CD8-positive, alpha-beta memory T cell (primary cell): Measurements from ENCODE around the gene PSG5. TPM values are rescaled to one million over a fixed set of nuclear protein-coding genes. Genes with fewer than 3 reads are reported as not detected.
"Not testable (repeated sequence)": the region's sequence is repeated elsewhere in the genome, so short reads cannot be mapped to it uniquely, and the experiment has no call there.

Experiments
- CTCF ChIA-PET: fragments of 350-600 bp; sonication (Branson Sonifier 250); formaldehyde crosslinking; loops from one replicate; lab custom pipeline; 2021; ENCODE audit warnings: antibody characterized with exemption; lab: Charles Lee
- POLR2A ChIA-PET: fragments of 350-600 bp; sonication (Branson Sonifier 250); formaldehyde crosslinking; loops from one replicate; lab custom pipeline; 2021; ENCODE audit warnings: antibody characterized with exemption; lab: Charles Lee
- DNase-seq, 5 donors: peaks; one replicate each; pipeline versions ENCODE4 v3.0.0 to v3.0.0-alpha.2; 2020 to 2022; ENCODE audit warnings: mixed read lengths in 1 of 5
- H3K27ac ChIP-seq: one replicate; pipeline ENCODE4 v1.7.0; 2013; ENCODE audit warnings: low read depth, mild to moderate bottlenecking, low read length, moderate library complexity
- H3K27me3 ChIP-seq: 2 replicates; pipeline ENCODE4 v1.7.0; 2013; ENCODE audit warnings: low read length, mild to moderate bottlenecking; ENCODE audit not compliant: insufficient read depth, poor library complexity, severe bottlenecking
- H3K36me3 ChIP-seq: 2 replicates; pipeline ENCODE4 v1.7.0; 2013; ENCODE audit warnings: mild to moderate bottlenecking, low read length, moderate library complexity; ENCODE audit not compliant: insufficient read depth
- H3K4me1 ChIP-seq: 2 replicates; pipeline ENCODE4 v1.7.0; 2013; ENCODE audit warnings: mild to moderate bottlenecking, low read length, moderate library complexity; ENCODE audit not compliant: insufficient read depth
- H3K4me3 ChIP-seq: 2 replicates; pipeline ENCODE4 v1.7.0; 2013; ENCODE audit warnings: mild to moderate bottlenecking, low read length
- H3K9me3 ChIP-seq: 2 replicates; pipeline ENCODE4 v1.7.0; 2013; ENCODE audit warnings: mild to moderate bottlenecking, low read length
- H3K27ac Mint-ChIP-seq, 8 donors: one replicate each; pipeline ENCODE4 v1.8.0; 2020 to 2021; ENCODE audit warnings: mixed read lengths in 8 of 8, mild to moderate bottlenecking in 6 of 8, inconsistent platforms in 3 of 8, moderate library complexity in 3 of 8
- H3K27me3 Mint-ChIP-seq, 2 donors: one replicate each; pipeline ENCODE4 v1.8.0; 2020 to 2021; ENCODE audit warnings: mixed read lengths in 2 of 2, mild to moderate bottlenecking in 1 of 2, moderate library complexity in 1 of 2
- H3K36me3 Mint-ChIP-seq, 3 donors: one replicate each; pipeline ENCODE4 v1.8.0; 2020 to 2021; ENCODE audit warnings: mixed read lengths in 3 of 3, inconsistent platforms in 1 of 3, mild to moderate bottlenecking in 1 of 3
- H3K4me1 Mint-ChIP-seq, 3 donors: one replicate each; pipeline ENCODE4 v1.8.0; 2020 to 2021; ENCODE audit warnings: mixed read lengths in 3 of 3, inconsistent platforms in 1 of 3, mild to moderate bottlenecking in 1 of 3
- H3K4me3 Mint-ChIP-seq, 7 donors: one replicate each; pipeline ENCODE4 v1.8.0; 2020 to 2021; ENCODE audit warnings: mixed read lengths in 7 of 7, mild to moderate bottlenecking in 6 of 7, moderate library complexity in 4 of 7, inconsistent platforms in 2 of 7
- H3K9me3 Mint-ChIP-seq, 5 donors: one replicate each; pipeline ENCODE4 v1.8.0; 2020 to 2022; ENCODE audit warnings: mixed read lengths in 5 of 5, mild to moderate bottlenecking in 3 of 5, moderate library complexity in 2 of 5, inconsistent platforms in 1 of 5
- polyA plus RNA-seq: library from polyadenylated mRNA; unstranded; fragments of 300-500 nt; fragmentation: Illumina TruSeq; gene quantifications from one replicate; pipeline ENCODE4 v1.2.3, GENCODE V29; 2021
- total RNA-seq, 2 experiments: library from RNA; stranded (reverse); gene quantifications; one replicate each; pipeline ENCODE4 v1.2.3, GENCODE V29; 2021

The PSG5 gene
- total and polyA plus RNA-seq, 3 experiments from 2014 or later, result not detected

DNA sequence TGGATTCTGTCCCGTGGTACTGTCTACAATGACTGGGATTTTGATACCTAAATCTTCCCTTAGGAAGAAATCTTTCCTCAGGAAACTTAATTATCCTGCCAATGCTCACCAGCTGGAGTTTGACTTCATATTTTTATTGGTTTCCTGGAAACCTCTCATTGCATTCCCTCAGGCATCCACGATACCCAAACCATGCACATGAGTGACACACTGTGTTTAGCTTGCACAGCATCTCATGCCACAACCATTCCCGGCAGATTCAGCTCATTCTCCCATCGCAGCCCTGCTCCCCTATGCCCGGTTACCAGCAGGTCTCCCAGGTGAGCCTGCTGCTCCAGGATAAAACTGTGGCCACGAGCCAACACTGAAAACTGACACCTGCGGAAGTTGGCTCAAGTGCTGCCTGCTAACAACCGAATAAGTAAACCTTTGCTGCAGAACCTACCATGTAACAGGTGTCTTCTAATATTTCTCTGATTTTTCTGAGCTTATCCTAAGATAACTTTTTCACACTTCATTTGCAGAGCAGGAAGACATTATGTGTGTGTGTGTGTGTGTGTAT lies 55.0 kb downstream of the PSG5 start:
- H3K27me3 Mint-ChIP-seq, H3K27ac Mint-ChIP-seq, H3K4me1 Mint-ChIP-seq, DNase-seq, H3K27ac ChIP-seq, CTCF ChIA-PET, H3K4me3 ChIP-seq, H3K36me3 Mint-ChIP-seq, H3K4me1 ChIP-seq, H3K27me3 ChIP-seq, H3K36me3 ChIP-seq, H3K9me3 ChIP-seq, H3K4me3 Mint-ChIP-seq, POLR2A ChIA-PET, H3K9me3 Mint-ChIP-seq: not testable (repeated sequence)

DNA sequence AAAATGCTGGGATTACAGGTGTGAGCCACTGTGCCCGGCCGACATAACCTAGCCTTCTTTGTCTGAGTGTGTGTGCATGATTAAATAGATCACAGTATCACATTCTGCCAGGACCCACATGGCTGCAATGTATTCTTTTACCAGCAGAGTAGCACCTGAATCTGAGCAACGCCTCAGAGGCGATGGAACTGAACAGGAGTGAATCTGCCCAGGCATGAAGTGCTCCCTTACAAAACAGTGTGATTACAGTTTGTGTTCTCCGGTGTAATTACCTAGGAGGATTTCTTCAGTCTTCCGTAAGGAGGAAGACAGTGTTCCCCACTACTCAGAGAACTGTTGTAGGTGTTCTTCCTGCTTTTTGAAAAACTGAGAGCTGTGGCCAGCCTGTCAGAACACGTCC lies 57.1 kb downstream of the PSG5 start:
- H3K4me1 Mint-ChIP-seq, H3K27ac Mint-ChIP-seq, H3K36me3 ChIP-seq, H3K27me3 ChIP-seq, H3K36me3 Mint-ChIP-seq, H3K4me3 Mint-ChIP-seq, H3K4me1 ChIP-seq, H3K4me3 ChIP-seq, DNase-seq, CTCF ChIA-PET, H3K9me3 ChIP-seq, H3K9me3 Mint-ChIP-seq, H3K27ac ChIP-seq, H3K27me3 Mint-ChIP-seq, POLR2A ChIA-PET: not testable (repeated sequence)

DNA sequence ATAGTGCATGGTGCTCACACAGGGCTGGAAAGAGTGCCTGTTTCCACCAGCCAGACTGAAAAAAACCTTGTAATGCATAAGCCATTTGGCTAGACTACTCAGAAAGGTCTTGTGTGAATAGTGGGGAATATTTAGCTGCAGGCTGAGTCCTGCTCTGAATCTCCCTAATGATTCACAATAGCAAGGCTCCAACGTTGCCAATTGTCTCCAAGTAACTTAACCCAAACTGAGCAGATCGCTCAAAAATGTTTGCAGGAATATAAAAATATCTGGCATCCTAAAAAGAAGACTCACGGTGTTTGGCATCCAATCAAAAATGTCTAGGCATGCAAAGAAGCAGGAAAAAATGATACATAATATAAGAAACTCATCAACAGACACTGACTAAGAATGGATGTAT lies 59.0 kb downstream of the PSG5 start:
- POLR2A ChIA-PET, DNase-seq, CTCF ChIA-PET, H3K36me3 ChIP-seq, H3K9me3 Mint-ChIP-seq, H3K36me3 Mint-ChIP-seq, H3K4me1 ChIP-seq, H3K9me3 ChIP-seq, H3K4me3 ChIP-seq, H3K4me3 Mint-ChIP-seq, H3K27me3 Mint-ChIP-seq, H3K27me3 ChIP-seq, H3K27ac ChIP-seq, H3K27ac Mint-ChIP-seq, H3K4me1 Mint-ChIP-seq: not testable (repeated sequence)

DNA sequence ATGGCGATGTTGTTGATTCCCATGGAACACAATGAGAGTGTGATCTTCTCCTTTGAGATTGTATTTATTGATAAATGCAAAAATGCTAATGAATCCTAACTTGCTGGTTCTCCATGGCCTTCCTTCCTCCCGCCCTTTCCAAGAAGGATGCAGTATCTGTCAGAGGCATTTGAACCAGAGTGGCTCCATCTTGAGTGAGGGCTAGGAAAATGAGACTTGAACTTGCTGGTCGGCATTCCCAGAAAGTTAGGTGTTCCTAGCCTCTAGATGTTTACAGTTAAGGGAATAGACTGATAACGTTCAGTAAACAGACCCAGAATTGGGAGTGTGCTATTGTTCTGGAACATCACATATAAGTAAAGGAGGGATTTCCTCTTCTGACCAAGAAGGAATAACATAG lies 59.6 kb downstream of the PSG5 start:
- DNase-seq, result no peak
- no peak overlapping the region for H3K27ac Mint-ChIP-seq
- no peaks in the 10 kb centered on the region for H3K4me1 Mint-ChIP-seq
- Histone ChIP-seq H3K36me3 (no peaks in the 10 kb centered on the region), H3K27me3 (no peaks in the 10 kb centered on the region), H3K27ac (no peak overlapping the region), H3K4me1 (no peaks in the 10 kb centered on the region), H3K9me3 (no peaks in the 10 kb centered on the region), H3K4me3 (no peak overlapping the region)
- H3K9me3 Mint-ChIP-seq, result peaks cover 0 to 4% (median 1%) of the 10 kb centered on the region in 5 donors
- H3K27me3 Mint-ChIP-seq, result peaks cover 4 to 9% of the 10 kb centered on the region in 2 donors
- ChIA-PET CTCF (no interaction called here), POLR2A (no interaction called here)
- H3K36me3 Mint-ChIP-seq, result no peaks in the 10 kb centered on the region
- H3K4me3 Mint-ChIP-seq, result no peak overlapping the region

DNA sequence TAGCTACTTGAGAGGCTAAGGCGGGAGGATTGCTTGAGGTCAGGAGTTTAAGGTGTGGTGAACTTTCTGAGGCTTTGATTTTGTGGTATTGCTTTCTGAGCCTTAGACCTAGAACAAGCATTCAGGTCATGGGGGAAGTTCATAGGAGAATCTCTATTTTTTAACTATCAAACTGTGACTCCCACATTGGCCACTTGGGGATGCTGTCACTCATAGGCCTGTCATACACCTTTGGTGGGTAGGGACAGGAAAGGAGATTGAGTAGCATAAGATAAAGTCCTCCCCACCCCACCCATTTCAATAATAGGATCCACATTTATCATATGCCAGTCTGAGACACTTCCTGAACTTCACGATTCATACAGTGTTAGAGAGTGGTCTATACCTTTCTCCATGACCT lies 62.0 kb downstream of the PSG5 start:
- Mint-ChIP-seq H3K36me3 (no peaks in the 10 kb centered on the region), H3K27ac (no peak overlapping the region), H3K9me3 (peaks cover 0 to 4% (median 1%) of the 10 kb centered on the region in 5 donors), H3K4me1 (no peaks in the 10 kb centered on the region), H3K27me3 (peaks cover 4 to 9% of the 10 kb centered on the region in 2 donors), H3K4me3 (no peak overlapping the region)
- CTCF ChIA-PET, result no interaction called here
- no peaks in the 10 kb centered on the region for H3K36me3 ChIP-seq
- H3K9me3 ChIP-seq, result no peaks in the 10 kb centered on the region
- H3K27ac ChIP-seq, result no peak overlapping the region
- POLR2A ChIA-PET, result no interaction called here
- no peaks in the 10 kb centered on the region for H3K4me1 ChIP-seq
- no peak for DNase-seq
- H3K27me3 ChIP-seq, result no peaks in the 10 kb centered on the region
- no peak overlapping the region for H3K4me3 ChIP-seq

DNA sequence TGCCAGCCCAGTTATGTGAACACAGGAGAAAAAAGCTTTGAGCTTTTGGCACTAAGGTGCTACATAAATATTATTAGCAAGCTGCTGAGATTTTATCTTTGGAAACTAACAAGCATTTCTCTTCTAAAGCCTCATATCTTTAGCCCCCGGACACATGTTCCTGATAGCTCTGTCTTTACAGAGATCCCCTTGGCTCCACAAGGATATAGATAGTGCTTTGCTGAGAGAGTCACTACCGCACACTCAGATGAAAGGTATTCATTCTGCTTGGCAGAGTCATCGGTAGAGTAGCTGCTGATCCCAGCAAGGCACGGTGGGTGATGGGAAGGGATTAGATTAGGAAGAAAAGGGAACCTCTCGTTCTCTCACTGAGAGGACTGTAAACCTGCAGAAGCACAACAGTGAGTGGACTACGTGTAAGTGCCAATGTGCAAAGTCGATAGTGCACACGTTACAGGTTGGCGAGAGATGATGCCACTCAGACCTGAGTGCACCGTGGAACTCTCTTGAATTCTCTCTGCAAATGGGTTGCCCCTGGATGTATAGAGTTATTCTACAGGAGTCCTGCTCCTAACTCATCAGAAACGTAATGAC lies 65.8 kb downstream of the PSG5 start:
- not testable (repeated sequence) for H3K4me1 Mint-ChIP-seq

DNA sequence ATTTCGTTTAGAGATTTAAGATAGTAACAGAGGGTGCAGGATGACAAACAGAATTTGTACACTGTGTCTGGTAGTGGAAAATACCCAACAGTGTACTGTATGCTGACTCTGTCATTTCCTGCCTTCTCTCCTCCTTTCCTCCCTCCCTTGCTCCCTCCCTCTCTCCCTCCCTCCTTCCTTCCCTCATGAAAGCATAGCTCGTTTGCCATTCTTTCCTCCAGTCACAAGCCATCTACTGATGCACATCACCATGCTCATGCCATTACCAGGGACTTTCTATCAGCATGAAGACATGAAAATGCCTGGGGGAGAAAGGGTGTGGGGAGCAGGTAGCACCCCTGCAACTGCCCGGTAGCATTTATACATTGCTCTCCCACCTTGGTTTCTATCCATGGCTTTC lies 66.8 kb downstream of the PSG5 start:
- H3K27ac Mint-ChIP-seq, H3K4me1 Mint-ChIP-seq, H3K27me3 Mint-ChIP-seq, H3K36me3 ChIP-seq, H3K27ac ChIP-seq, CTCF ChIA-PET, H3K9me3 ChIP-seq, H3K36me3 Mint-ChIP-seq, H3K4me3 ChIP-seq, POLR2A ChIA-PET, DNase-seq, H3K4me1 ChIP-seq, H3K27me3 ChIP-seq, H3K4me3 Mint-ChIP-seq: not testable (repeated sequence)
- H3K9me3 Mint-ChIP-seq, result peaks cover 8 to 14% (median 11%) of the 10 kb centered on the region in 5 donors

More for the DNA sequence above, 65.8 kb downstream of the PSG5 start:
- H3K36me3 ChIP-seq, CTCF ChIA-PET, POLR2A ChIA-PET, H3K27me3 ChIP-seq, H3K9me3 ChIP-seq, DNase-seq, H3K27ac ChIP-seq, H3K9me3 Mint-ChIP-seq, H3K4me3 ChIP-seq, H3K27me3 Mint-ChIP-seq, H3K4me3 Mint-ChIP-seq, H3K4me1 ChIP-seq, H3K36me3 Mint-ChIP-seq, H3K27ac Mint-ChIP-seq: not testable (repeated sequence)
